LNCAP (cell line): Measurements from ENCODE around the gene TMBIM6.
A peak's percentile ranks its signal among the peaks of the same experiment; 100 is the strongest.

Experiments used
- TF ChIP-seq, protein P1 (sequence below): fragments of 450-650 bp; IDR thresholded peaks from 2 replicates; pipeline ENCODE4 v1.5.1; 2017; ENCODE audit warnings: mild to moderate bottlenecking

TMBIM6 gene, protein sequence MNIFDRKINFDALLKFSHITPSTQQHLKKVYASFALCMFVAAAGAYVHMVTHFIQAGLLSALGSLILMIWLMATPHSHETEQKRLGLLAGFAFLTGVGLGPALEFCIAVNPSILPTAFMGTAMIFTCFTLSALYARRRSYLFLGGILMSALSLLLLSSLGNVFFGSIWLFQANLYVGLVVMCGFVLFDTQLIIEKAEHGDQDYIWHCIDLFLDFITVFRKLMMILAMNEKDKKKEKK

DNA sequence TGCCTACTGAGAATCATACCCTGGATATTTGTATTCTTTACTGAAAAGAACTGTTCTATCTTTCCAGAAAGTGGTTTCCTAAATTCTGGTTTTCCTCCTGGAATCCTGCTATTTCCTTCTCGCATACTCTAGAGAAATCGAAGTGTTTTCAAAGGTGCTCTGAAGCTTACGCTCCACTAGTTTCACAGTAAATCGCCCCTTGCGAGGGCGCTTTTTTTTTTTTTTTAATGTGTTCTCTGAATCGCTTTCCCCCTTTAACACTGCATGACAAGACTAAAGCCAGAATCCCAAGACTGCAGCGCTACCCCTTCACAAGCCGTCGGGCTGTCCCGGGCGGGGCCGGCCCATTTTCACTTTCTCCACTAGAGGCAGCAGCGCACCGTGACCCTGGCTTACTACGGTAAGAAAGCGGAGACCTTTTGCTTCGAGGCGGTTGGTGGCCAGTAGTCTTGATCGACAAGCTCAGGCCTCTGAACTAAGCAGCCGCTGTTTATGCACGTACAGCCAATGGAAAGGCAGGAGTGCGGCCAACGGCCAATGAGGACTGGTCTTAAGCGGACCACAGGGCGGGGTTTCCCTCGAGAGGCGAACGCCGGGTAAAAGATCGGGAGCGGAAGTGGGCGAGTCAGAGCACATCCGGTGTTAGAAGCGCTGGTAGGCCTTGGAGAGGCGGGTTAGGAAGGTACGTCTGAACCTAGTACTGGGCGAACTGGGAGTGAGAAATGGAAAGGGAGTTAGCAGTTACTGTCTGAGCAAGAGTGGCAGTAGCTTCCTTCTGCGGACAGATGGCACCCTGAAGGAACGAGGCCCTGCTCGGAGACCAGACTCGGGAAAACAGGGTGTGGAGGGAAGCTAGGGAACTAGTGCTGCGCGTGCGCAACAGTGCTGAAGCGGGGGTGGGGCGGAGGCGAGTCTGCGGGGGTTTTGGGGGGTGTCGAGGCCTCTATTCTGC, at the start of gene TMBIM6:
Gene TMBIM6, plus strand, starts transcription at position 628 of the 952 bp plus-strand sequence. CDS start 10,937 bp downstream, outside the sequence.
- TF ChIP-seq, protein P1, sequence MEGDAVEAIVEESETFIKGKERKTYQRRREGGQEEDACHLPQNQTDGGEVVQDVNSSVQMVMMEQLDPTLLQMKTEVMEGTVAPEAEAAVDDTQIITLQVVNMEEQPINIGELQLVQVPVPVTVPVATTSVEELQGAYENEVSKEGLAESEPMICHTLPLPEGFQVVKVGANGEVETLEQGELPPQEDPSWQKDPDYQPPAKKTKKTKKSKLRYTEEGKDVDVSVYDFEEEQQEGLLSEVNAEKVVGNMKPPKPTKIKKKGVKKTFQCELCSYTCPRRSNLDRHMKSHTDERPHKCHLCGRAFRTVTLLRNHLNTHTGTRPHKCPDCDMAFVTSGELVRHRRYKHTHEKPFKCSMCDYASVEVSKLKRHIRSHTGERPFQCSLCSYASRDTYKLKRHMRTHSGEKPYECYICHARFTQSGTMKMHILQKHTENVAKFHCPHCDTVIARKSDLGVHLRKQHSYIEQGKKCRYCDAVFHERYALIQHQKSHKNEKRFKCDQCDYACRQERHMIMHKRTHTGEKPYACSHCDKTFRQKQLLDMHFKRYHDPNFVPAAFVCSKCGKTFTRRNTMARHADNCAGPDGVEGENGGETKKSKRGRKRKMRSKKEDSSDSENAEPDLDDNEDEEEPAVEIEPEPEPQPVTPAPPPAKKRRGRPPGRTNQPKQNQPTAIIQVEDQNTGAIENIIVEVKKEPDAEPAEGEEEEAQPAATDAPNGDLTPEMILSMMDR: peak; percentile 97

DNA sequence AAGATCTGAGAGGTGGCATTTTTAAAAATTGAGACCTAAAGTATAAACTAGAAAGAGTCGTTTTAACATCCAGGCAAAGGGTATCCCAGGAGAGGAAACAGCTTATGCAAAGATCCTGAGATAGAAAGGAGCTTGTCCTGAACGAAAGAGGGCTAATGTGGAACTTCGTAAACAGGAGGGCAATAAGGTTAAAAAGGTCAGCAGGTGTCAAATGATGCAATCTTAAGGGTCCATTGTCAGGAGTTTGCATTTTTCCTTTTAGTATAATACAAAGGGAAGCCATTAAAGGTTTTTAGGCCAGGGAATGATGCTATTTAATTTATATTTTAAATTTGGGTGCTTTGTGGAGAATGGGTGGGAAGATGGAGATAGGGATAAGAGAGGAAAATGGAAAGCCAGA, 48.5 kb upstream of the TMBIM6 start:
- TF ChIP-seq, protein P1: no peak

DNA sequence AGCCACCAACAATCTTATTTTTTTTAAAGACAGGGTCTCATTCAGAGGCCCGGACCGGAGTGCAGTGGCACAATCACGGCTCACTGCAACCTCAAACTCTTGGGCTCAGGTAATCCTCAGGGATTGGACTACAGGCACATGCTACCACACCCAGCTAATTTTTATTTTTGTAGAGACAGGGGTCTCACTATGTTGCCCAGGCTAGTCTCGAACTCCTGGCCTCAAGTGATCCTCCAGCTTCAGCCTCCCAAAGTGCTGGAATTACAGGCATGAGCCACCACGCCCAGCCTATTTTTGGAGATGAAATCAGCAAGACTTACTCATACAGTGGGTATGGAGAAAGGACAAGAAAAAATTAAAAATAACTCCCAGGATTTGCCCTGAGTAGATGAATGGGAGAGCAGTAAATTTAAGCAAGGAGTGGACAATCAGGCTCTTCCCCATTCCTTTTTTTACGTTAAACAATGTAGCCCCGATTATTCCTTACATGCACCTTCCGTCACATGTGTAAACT, 47.4 kb upstream of the TMBIM6 start:
- TF ChIP-seq, protein P1: no peak

DNA sequence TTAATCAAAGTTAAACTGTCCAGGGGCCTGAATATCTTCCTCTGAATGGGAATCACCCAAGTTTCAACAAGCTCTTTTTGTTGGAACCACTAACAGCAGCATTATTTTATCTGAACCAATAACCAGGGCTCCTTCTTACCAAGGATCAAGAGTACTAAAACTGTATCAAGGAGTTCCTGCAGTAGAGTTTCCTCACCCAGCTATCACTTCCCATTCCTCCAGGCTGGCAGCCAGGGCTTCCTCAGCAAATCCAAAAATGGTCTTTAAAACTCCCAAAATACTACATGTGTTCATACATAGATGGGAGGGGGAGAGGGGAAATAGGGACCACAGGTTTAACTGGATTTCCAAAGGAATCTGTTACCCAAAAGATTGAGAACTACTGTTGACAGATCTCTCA, 44.6 kb upstream of the TMBIM6 start:
- TF ChIP-seq, protein P1: no peak

DNA sequence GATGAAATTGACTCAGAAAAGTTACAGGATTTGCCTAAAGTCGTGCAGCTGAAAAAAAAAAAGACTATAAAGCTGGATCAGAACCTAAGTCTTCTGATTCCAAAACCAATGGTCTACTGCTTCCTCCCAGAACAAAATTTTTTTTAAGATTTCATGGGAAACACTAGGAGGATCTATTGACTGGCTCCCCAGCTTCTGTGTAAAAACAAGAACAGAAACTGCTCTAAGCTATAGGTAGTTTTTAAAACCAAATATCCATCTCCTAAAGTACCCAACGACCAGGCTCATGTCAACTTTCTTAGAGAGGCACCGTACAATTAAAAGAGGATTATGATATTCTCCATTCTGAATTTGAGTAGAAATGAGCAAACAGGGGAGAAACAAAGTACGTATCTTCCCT, 43.5 kb upstream of the TMBIM6 start:
- TF ChIP-seq, protein P1: no peak

DNA sequence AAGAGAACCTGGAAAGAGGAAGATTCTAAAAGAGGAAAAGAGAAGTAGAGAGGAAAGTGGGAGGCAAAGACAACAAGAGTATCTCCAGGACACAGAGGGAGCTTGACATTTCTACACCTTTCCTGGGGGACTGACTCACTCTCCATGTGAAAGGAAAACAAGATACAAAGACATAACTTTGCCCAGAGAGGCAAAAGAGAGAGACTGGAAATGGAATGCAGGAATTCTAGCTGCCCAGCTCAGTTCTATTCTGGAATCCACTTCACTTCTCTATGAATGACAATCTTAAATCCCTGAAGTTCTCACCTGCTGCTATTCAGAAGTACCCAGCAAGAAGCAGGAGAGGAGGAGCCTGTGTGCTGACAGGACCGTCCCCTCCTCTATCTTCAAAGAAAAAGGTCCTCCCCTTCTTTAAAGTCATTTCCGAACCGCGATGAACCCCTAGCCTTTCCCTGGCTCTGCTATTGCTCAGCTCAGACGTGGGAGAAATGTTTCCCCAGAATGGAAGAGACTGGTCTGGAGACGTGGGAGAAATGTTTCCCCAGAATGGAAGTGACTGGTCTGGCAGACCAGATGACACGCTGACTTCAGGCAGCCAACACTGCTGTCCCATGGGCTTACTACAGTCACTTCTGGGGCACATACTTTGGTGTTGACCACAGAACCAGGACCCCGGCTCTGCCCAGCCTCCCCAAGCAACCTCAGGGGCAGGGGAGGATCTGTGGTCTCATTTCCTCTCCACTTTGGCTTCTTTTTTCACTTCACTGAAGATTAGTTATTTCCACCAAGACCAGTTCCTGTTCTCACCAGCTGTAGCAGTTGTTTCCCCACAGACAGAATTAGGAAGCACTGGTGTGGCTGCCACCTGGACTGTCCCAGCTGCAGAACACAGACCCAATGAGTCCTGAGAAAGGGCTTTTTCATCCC, 42.5 kb upstream of the TMBIM6 start:
- TF ChIP-seq, protein P1: no peak

DNA sequence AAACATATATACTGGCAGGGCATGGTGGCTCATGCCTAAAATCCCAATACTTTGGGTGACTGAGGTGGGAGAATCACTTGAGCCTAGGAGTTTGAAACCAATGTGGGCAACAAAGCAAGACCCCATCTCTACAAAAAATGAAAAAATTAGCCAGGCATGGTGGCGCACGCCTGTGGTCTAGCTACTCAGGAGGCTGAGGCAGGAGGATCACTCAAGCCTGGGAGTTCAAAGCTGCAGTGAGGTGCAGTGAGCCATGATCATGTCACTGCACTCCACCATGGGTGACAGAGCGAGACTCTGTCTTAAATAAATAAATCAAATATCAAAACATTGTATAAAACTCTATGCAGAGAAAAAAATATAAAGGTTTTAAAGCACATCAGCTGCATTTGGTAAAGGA, 39.3 kb upstream of the TMBIM6 start:
- TF ChIP-seq, protein P1: no peak
